Keratinocyte (primary cell): ENCODE measurements around the gene DCLK2. TPM values are rescaled to one million over a fixed set of nuclear protein-coding genes. Genes with fewer than 3 reads are reported as not detected.
A peak's percentile ranks its signal among the peaks of the same experiment; 100 is the strongest.

Experiments used
- DNase-seq: peaks from one replicate; pipeline ENCODE4 v3.0.0-alpha.2; 2011; ENCODE audit warnings: low read depth, missing footprints, low spot score
- FAIRE-seq: peaks from 2 replicates; lab custom pipeline; 2011; peaks lifted over from hg19 to GRCh38; lab: Jason Lieb, UNC
- H2AFZ ChIP-seq: 2 replicates; pipeline ENCODE4 v1.6.0; 2012; ENCODE audit warnings: low read length, control low read depth, inconsistent platforms; ENCODE audit not compliant: control insufficient read depth
- H3K27ac ChIP-seq: 2 replicates; pipeline ENCODE4 v1.5.1; 2011; ENCODE audit warnings: low read length; ENCODE audit not compliant: control insufficient read depth, insufficient read depth
- H3K27me3 ChIP-seq: 3 replicates; pipeline ENCODE4 v1.6.0; 2011; ENCODE audit warnings: low read length; ENCODE audit not compliant: control insufficient read depth, insufficient read depth; ENCODE audit errors: extremely low read depth
- H3K36me3 ChIP-seq, 2 experiments: 2 replicates in 1 of 2; 3 replicates in 1 of 2; pipeline ENCODE4 v1.5.1; 2011; ENCODE audit warnings: low read length in 2 of 2, mild to moderate bottlenecking in 1 of 2; ENCODE audit not compliant: control insufficient read depth in 2 of 2, insufficient read depth in 2 of 2; ENCODE audit errors: extremely low read depth in 1 of 2
- H3K4me1 ChIP-seq: 3 replicates; pipeline ENCODE4 v1.5.1; 2011; ENCODE audit warnings: low read length; ENCODE audit not compliant: control insufficient read depth, insufficient read depth; ENCODE audit errors: extremely low read depth
- H3K4me2 ChIP-seq: 3 replicates; pipeline ENCODE4 v1.6.0; 2011; ENCODE audit warnings: low read depth, low read length; ENCODE audit not compliant: control insufficient read depth, insufficient read depth; ENCODE audit errors: extremely low read depth
- H3K4me3 ChIP-seq, 3 experiments: fragments of 200-600 bp in 1 of 3; sonication (generic) in 1 of 3; 2 replicates in 2 of 3; 3 replicates in 1 of 3; pipeline ENCODE4 v1.5.1; 2011 to 2016; ENCODE audit warnings: low read length in 3 of 3, mild to moderate bottlenecking in 3 of 3, control low read depth in 2 of 3, inconsistent platforms in 1 of 3, low read depth in 1 of 3, mixed read lengths in 1 of 3, mixed run types in 1 of 3, moderate library complexity in 1 of 3; ENCODE audit not compliant: control insufficient read depth in 2 of 3, insufficient read depth in 2 of 3; ENCODE audit errors: extremely low read depth in 1 of 3
- H3K79me2 ChIP-seq: 2 replicates; pipeline ENCODE4 v1.6.0; 2012; ENCODE audit warnings: low read length; ENCODE audit not compliant: control insufficient read depth, insufficient read depth
- H3K9ac ChIP-seq: 3 replicates; pipeline ENCODE4 v1.6.0; 2011; ENCODE audit warnings: low read length; ENCODE audit not compliant: control insufficient read depth, insufficient read depth; ENCODE audit errors: extremely low read depth
- H3K9me1 ChIP-seq: 3 replicates; pipeline ENCODE4 v1.6.0; 2011; ENCODE audit warnings: low read length; ENCODE audit not compliant: control insufficient read depth, insufficient read depth; ENCODE audit errors: extremely low read depth
- H3K9me3 ChIP-seq: 2 replicates; pipeline ENCODE4 v1.5.1; 2012; ENCODE audit warnings: low read depth, low read length; ENCODE audit not compliant: control insufficient read depth
- H4K20me1 ChIP-seq: 3 replicates; pipeline ENCODE4 v1.6.0; 2011; ENCODE audit warnings: low read length; ENCODE audit not compliant: control insufficient read depth, insufficient read depth; ENCODE audit errors: extremely low read depth
- CTCF ChIP-seq, 3 experiments: IDR thresholded peaks in 1 of 3; conservative IDR thresholded peaks in 1 of 3; optimal IDR thresholded peaks in 1 of 3; 2 replicates in 2 of 3; 3 replicates in 1 of 3; pipeline versions ENCODE3 to v1.5.1; 2011; ENCODE audit warnings: low read length in 3 of 3, mild to moderate bottlenecking in 3 of 3, moderate library complexity in 2 of 3, control low read depth in 1 of 3, inconsistent platforms in 1 of 3; ENCODE audit not compliant: insufficient read depth in 2 of 3; ENCODE audit errors: extremely low read depth in 1 of 3
- EZH2 ChIP-seq: IDR thresholded peaks from one replicate; pipeline ENCODE4 v1.6.1; 2012; ENCODE audit warnings: inconsistent platforms, mild to moderate bottlenecking, low read length, moderate library complexity
- dilution Hi-C: fragments of 300-500 bp; cut with MboI; formaldehyde crosslinking; loops from one replicate; pipeline ENCODE4 v1.7.0; 2020; ENCODE audit warnings: low sequenced_read_pairs; ENCODE audit not compliant: extremely low pct_ligation_motif_present
- polyA plus RNA-seq, 5 experiments: library from polyadenylated mRNA; depleted of rRNA in 3 of 5; stranded (reverse) in 3 of 5; stranded (forward) in 1 of 5; unstranded in 1 of 5; fragments of >200 nt; gene quantifications; 1 replicate in 1 of 5; 2 replicates in 3 of 5; 3 replicates in 1 of 5; pipeline versions ENCODE4 v1.2.1 to v1.2.3, GENCODE V29; 2011 to 2012; ENCODE audit warnings: missing spikeins in 2 of 5, low read depth in 1 of 5, low replicate concordance in 1 of 5

Gene DCLK2
- polyA plus RNA-seq, 1 donor (not counting 4 experiments of a cell fraction or from before 2014, with no cell fraction given): 0.07 TPM

- FAIRE-seq (peak; percentile 84), DNase-seq (no peak)
- Histone ChIP-seq H3K4me2 (no peak overlapping the region), H3K9ac (no peak overlapping the region), H3K4me1 (peaks cover 27% of the 10 kb centered on the region), H3K27ac (no peak overlapping the region), H3K27me3 (no peaks in the 10 kb centered on the region), H3K9me3 (no peaks in the 10 kb centered on the region), H3K4me3 (no peak overlapping the region), H3K9me1 (no peaks in the 10 kb centered on the region), H3K79me2 (no peaks in the 10 kb centered on the region), H3K36me3 (no peaks in the 10 kb centered on the region), H4K20me1 (no peaks in the 10 kb centered on the region), H2AFZ (no peak overlapping the region)
- dilution Hi-C loops: no loop called here
- TF ChIP-seq EZH2 (no peak), CTCF (optimal IDR thresholded peaks at IDR 0.05 in 1 of 3, IDR thresholded peaks at IDR 0.05 in 1 of 3, conservative IDR thresholded peaks at IDR 0.05 in 1 of 3; ENCODE audit: extremely low read depth in 1 of 3, insufficient read depth in 2 of 3, low read length in 3 of 3) (no peak)
These were observed 180.3 kb downstream of the DCLK2 start for GRCh38 chr4:150258569-150258968.

- dilution Hi-C loops: no loop called here
- FAIRE-seq: no peak
These were observed 181.8 kb downstream of the DCLK2 start for GRCh38 chr4:150259861-150260567.

More at GRCh38 chr4:150259861-150260567, 181.8 kb downstream of the DCLK2 start:
- DNase-seq: no peak
- Histone ChIP-seq H3K4me1 (peaks cover 27% of the 10 kb centered on the region), H3K9me1 (no peaks in the 10 kb centered on the region), H3K4me2 (no peak overlapping the region), H3K4me3 (no peak overlapping the region), H4K20me1 (no peaks in the 10 kb centered on the region), H2AFZ (no peak overlapping the region), H3K9ac (no peak overlapping the region), H3K27me3 (no peaks in the 10 kb centered on the region), H3K79me2 (no peaks in the 10 kb centered on the region), H3K9me3 (no peaks in the 10 kb centered on the region), H3K36me3 (no peaks in the 10 kb centered on the region), H3K27ac (no peak overlapping the region)
- TF ChIP-seq CTCF (optimal IDR thresholded peaks at IDR 0.05 in 1 of 3, IDR thresholded peaks at IDR 0.05 in 1 of 3, conservative IDR thresholded peaks at IDR 0.05 in 1 of 3; ENCODE audit: extremely low read depth in 1 of 3, insufficient read depth in 2 of 3, low read length in 3 of 3): no peak
- no peak for TF ChIP-seq EZH2
